Endothelial cell of umbilical vein (primary cell): Measurements from ENCODE around the gene ZDHHC22. TPM values are rescaled to one million over a fixed set of nuclear protein-coding genes. Genes with fewer than 3 reads are reported as not detected.

ENCODE experiments used
- BruUV-seq: library from RNA; stranded (reverse); fragments of 400-500 nt; replicated peaks from 2 replicates; lab custom pipeline; 2021; lab: Mats Ljungman, UMichigan
- CTCF ChIA-PET: fragments of 300-600, 350-600 bp; sonication (Branson Sonifier 250); formaldehyde crosslinking; loops from one replicate; lab custom pipeline; 2021; ENCODE audit warnings: antibody characterized with exemption, inconsistent platforms; lab: Charles Lee
- POLR2A ChIA-PET: fragments of 300-600, 350-600 bp; sonication (Branson Sonifier 250); formaldehyde crosslinking; loops from one replicate; lab custom pipeline; 2021; ENCODE audit warnings: antibody characterized with exemption, inconsistent platforms; lab: Charles Lee
- DNase-seq: peaks from one replicate; pipeline ENCODE4 v3.0.0-alpha.2; 2011; ENCODE audit warnings: low read depth, low spot score
- FAIRE-seq: peaks from 2 replicates; lab custom pipeline; 2011; peaks lifted over from hg19 to GRCh38; lab: Jason Lieb, UNC
- H2AFZ ChIP-seq: 2 replicates; pipeline ENCODE4 v1.6.0; 2012; ENCODE audit warnings: low read depth, low read length, control low read depth, inconsistent platforms
- H3K27ac ChIP-seq: 2 replicates; pipeline ENCODE4 v1.5.1; 2011; ENCODE audit warnings: low read depth, mild to moderate bottlenecking, control low read depth, low read length, moderate library complexity; ENCODE audit not compliant: insufficient read depth
- H3K27me3 ChIP-seq, 2 experiments: 2 replicates each; pipeline versions ENCODE4 v1.6.0 to v1.6.1; 2011; ENCODE audit warnings: low read length in 2 of 2, mixed read lengths in 1 of 2; ENCODE audit not compliant: control insufficient read depth in 2 of 2, insufficient read depth in 2 of 2
- H3K36me3 ChIP-seq, 2 experiments: 2 replicates in 1 of 2; 3 replicates in 1 of 2; pipeline ENCODE4 v1.5.1; 2011; ENCODE audit warnings: low read length in 2 of 2, mild to moderate bottlenecking in 1 of 2, moderate library complexity in 1 of 2; ENCODE audit not compliant: control insufficient read depth in 2 of 2, insufficient read depth in 2 of 2; ENCODE audit errors: extremely low read depth in 1 of 2
- H3K4me1 ChIP-seq: 3 replicates; pipeline ENCODE4 v1.5.1; 2011; ENCODE audit warnings: mild to moderate bottlenecking, low read length; ENCODE audit not compliant: control insufficient read depth, insufficient read depth; ENCODE audit errors: extremely low read depth
- H3K4me2 ChIP-seq: 2 replicates; pipeline ENCODE4 v1.6.1; 2011; ENCODE audit warnings: low read length, control low read depth, mixed read lengths; ENCODE audit not compliant: insufficient read depth
- H3K4me3 ChIP-seq, 3 experiments: fragments of 200-600 bp in 1 of 3; sonication (generic), shearing (Covaris generic) in 1 of 3; replicated peaks in 1 of 3; 2 replicates each; pipeline ENCODE4 v1.5.1; 2011 to 2016; ENCODE audit warnings: control low read depth in 3 of 3, low read length in 3 of 3, mild to moderate bottlenecking in 2 of 3, inconsistent platforms in 1 of 3, low read depth in 1 of 3, moderate library complexity in 1 of 3; ENCODE audit not compliant: insufficient read depth in 1 of 3
- H3K79me2 ChIP-seq: 2 replicates; pipeline ENCODE4 v1.6.0; 2012; ENCODE audit warnings: low read length, inconsistent platforms; ENCODE audit not compliant: control insufficient read depth, insufficient read depth
- H3K9ac ChIP-seq: replicated peaks from 2 replicates; pipeline ENCODE3; 2011; ENCODE audit warnings: low read length, control low read depth; ENCODE audit not compliant: insufficient read depth; ENCODE audit errors: extremely low read depth
- H3K9me1 ChIP-seq: replicated peaks from 3 replicates; pipeline ENCODE4 v1.6.0; 2011; ENCODE audit warnings: mild to moderate bottlenecking, low read length; ENCODE audit not compliant: control insufficient read depth, insufficient read depth; ENCODE audit errors: extremely low read depth
- H3K9me3 ChIP-seq: replicated peaks from 2 replicates; pipeline ENCODE4 v1.5.1; 2012; ENCODE audit warnings: low read length, inconsistent platforms; ENCODE audit not compliant: control insufficient read depth, insufficient read depth
- H4K20me1 ChIP-seq: replicated peaks from 2 replicates; pipeline ENCODE3; 2011; ENCODE audit warnings: mild to moderate bottlenecking, low read length; ENCODE audit not compliant: control insufficient read depth, insufficient read depth; ENCODE audit errors: extremely low read depth
- CTCF ChIP-seq, 2 donors: IDR thresholded peaks; 1 replicate in 1 of 2; 2 replicates in 1 of 2; pipeline ENCODE4 v1.5.1; 2011; ENCODE audit warnings: low read length in 2 of 2, mild to moderate bottlenecking in 2 of 2, moderate library complexity in 2 of 2, control low read depth in 1 of 2, inconsistent platforms in 1 of 2, low read depth in 1 of 2; ENCODE audit not compliant: insufficient read depth in 1 of 2; ENCODE audit errors: extremely low read depth in 1 of 2
- EZH2 ChIP-seq: IDR thresholded peaks from 2 replicates; pipeline ENCODE4 v1.6.1; 2012; ENCODE audit warnings: borderline replicate concordance, low read depth, mild to moderate bottlenecking, moderate library complexity, low read length, inconsistent platforms; ENCODE audit not compliant: severe bottlenecking
- FOS ChIP-seq: IDR thresholded peaks from 2 replicates; pipeline ENCODE4 v1.6.1; 2011; ENCODE audit warnings: mild to moderate bottlenecking, low read length, moderate library complexity, borderline replicate concordance; ENCODE audit not compliant: insufficient read depth
- GATA2 ChIP-seq: IDR thresholded peaks from 2 replicates; pipeline ENCODE4 v1.7.0; 2011; ENCODE audit warnings: low read depth, mild to moderate bottlenecking, moderate library complexity, mixed read lengths, low read length; ENCODE audit not compliant: insufficient read length, insufficient read depth
- JUN ChIP-seq: IDR thresholded peaks from 2 replicates; pipeline ENCODE4 v1.6.1; 2011; ENCODE audit warnings: borderline replicate concordance, low read depth; ENCODE audit not compliant: insufficient read length, insufficient read depth
- MYC ChIP-seq: IDR thresholded peaks from one replicate; pipeline ENCODE4 v1.6.1; 2011; ENCODE audit warnings: mild to moderate bottlenecking, low read depth, low read length
- POLR2A ChIP-seq: IDR thresholded peaks from 2 replicates; pipeline ENCODE4 v1.6.1; 2012; ENCODE audit warnings: low read depth, mild to moderate bottlenecking, control low read depth, low read length
- POLR2AphosphoS5 ChIP-seq: IDR thresholded peaks from 2 replicates; pipeline ENCODE4 v1.6.1; 2012; ENCODE audit warnings: low read depth, mild to moderate bottlenecking, control low read depth, low read length, moderate library complexity; ENCODE audit not compliant: insufficient read depth
- dilution Hi-C: fragments of 300-500 bp; cut with MboI; formaldehyde crosslinking; loops from one replicate; pipeline ENCODE4 v1.15.0; 2019; ENCODE audit warnings: low sequenced_read_pairs; ENCODE audit not compliant: extremely low pct_ligation_motif_present
- intact Hi-C: fragments of 100-400 bp; cut with micrococcal nuclease; formaldehyde crosslinking; loops from one replicate; pipeline ENCODE4 v1.10.0; 2022
- polyA plus RNA-seq, 4 experiments: library from polyadenylated mRNA; depleted of rRNA in 3 of 4; stranded (reverse) in 3 of 4; unstranded in 1 of 4; fragments of >200 nt; gene quantifications; 2 replicates each; pipeline versions ENCODE4 v1.2.1 to v1.2.3, GENCODE V29; 2011 to 2012; ENCODE audit warnings: missing spikeins in 1 of 4
- total RNA-seq: library from RNA; stranded (reverse); gene quantifications from 2 replicates; pipeline ENCODE4 v1.2.3, GENCODE V29; 2021
- TF ChIP-seq, protein P1 (sequence below): IDR thresholded peaks from 2 replicates; pipeline ENCODE4 v1.6.1; 2011; ENCODE audit not compliant: insufficient read depth, insufficient read length

The ZDHHC22 gene
- total and polyA plus RNA-seq, 2 donors (not counting 3 experiments of a cell fraction or from before 2014, with no cell fraction given): 0.03 to 0.24 TPM

GRCh38 chr14:77190977-77191376, 49.4 kb upstream of the ZDHHC22 start:
- Histone ChIP-seq H3K4me2 (no peak overlapping the region), H3K27ac (no peak overlapping the region), H3K36me3 (no peaks in the 10 kb centered on the region), H2AFZ (no peak overlapping the region), H3K9me1 (no peaks in the 10 kb centered on the region), H3K4me1 (no peaks in the 10 kb centered on the region), H3K9ac (no peak overlapping the region), H3K27me3 (peaks cover 2 to 9% of the 10 kb centered on the region in 2 experiments), H4K20me1 (no peaks in the 10 kb centered on the region), H3K9me3 (no peaks in the 10 kb centered on the region), H3K4me3 (no peak overlapping the region), H3K79me2 (no peaks in the 10 kb centered on the region)
- intact Hi-C loops: no loop called here
- dilution Hi-C loops: no loop called here
- no peak for DNase-seq
- no TSS peak for BruUV-seq
- ChIA-PET CTCF (no interaction called here), POLR2A (no interaction called here)
- FAIRE-seq: no peak
- TF ChIP-seq FOS (no peak), JUN (no peak), EZH2 (no peak), MYC (no peak), POLR2AphosphoS5 (no peak), GATA2 (no peak), POLR2A (no peak), CTCF (IDR thresholded peaks at IDR 0.05; ENCODE audit: extremely low read depth in 1 of 2, insufficient read depth in 1 of 2, low read depth in 1 of 2, low read length in 2 of 2) (no peak)
- TF ChIP-seq, protein P1, sequence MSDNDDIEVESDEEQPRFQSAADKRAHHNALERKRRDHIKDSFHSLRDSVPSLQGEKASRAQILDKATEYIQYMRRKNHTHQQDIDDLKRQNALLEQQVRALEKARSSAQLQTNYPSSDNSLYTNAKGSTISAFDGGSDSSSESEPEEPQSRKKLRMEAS: no peak
